Mesodermal cell (in vitro differentiated cells): Measurements from ENCODE around the gene MFAP3L.
"Not testable (repeated sequence)": the region's sequence is repeated elsewhere in the genome, so short reads cannot be mapped to it uniquely, and the experiment has no call there.

ENCODE experiments used
- H3K27ac ChIP-seq: 2 replicates; pipeline ENCODE4 v1.7.0; 2013; ENCODE audit warnings: mild to moderate bottlenecking, low read depth, low read length, moderate library complexity; ENCODE audit not compliant: severe bottlenecking
- H3K36me3 ChIP-seq: 2 replicates; pipeline ENCODE4 v1.7.1; 2013; ENCODE audit warnings: mild to moderate bottlenecking, low read length, moderate library complexity; ENCODE audit not compliant: control insufficient read depth, insufficient read depth
- H3K4me1 ChIP-seq: one replicate; pipeline ENCODE4 v1.7.1; 2013; ENCODE audit warnings: mild to moderate bottlenecking, low read length; ENCODE audit not compliant: insufficient read depth, control insufficient read depth, poor library complexity, severe bottlenecking
- H3K4me3 ChIP-seq: 2 replicates; pipeline ENCODE4 v1.7.0; 2013; ENCODE audit warnings: low read length, control low read depth, mild to moderate bottlenecking; ENCODE audit not compliant: insufficient read depth, poor library complexity, severe bottlenecking; ENCODE audit errors: extremely low read depth
- H3K9me3 ChIP-seq: 2 replicates; pipeline ENCODE4 v1.7.1; 2013; ENCODE audit warnings: mild to moderate bottlenecking, low read length, moderate library complexity; ENCODE audit not compliant: control insufficient read depth
- WGBS, 2 experiments: methylation state at CpG; one replicate each; pipeline ENCODE4 v1.1.5; 2013; ENCODE audit warnings: missing lambda C conversion rate in 2 of 2; ENCODE audit not compliant: insufficient coverage in 2 of 2; 5-methylcytosine and 5-hydroxymethylcytosine counted together

MFAP3L gene

GRCh38 chr4:170046156-170046555 lies 20.0 kb upstream of the MFAP3L start:
- H3K4me1 ChIP-seq, H3K9me3 ChIP-seq, H3K36me3 ChIP-seq, H3K4me3 ChIP-seq, H3K27ac ChIP-seq: not testable (repeated sequence)
- 95 to 100% methylated on average over 3 to 15 of the region's 24 CpGs for WGBS, 2 experiments

GRCh38 chr4:170040031-170040680 lies 14.0 kb upstream of the MFAP3L start:
- Histone ChIP-seq H3K27ac (no peak overlapping the region), H3K4me1 (no peaks in the 10 kb centered on the region), H3K9me3 (no peaks in the 10 kb centered on the region), H3K36me3 (no peaks in the 10 kb centered on the region), H3K4me3 (no peak overlapping the region)
- 87% methylated on average over 7 of the region's 12 CpGs for WGBS, 2 experiments

GRCh38 chr4:170038769-170039168 lies 12.6 kb upstream of the MFAP3L start:
- no peaks in the 10 kb centered on the region for H3K4me1 ChIP-seq
- 83 to 100% methylated on average over 2 to 3 of the region's 4 CpGs for WGBS, 2 experiments
- no peaks in the 10 kb centered on the region for H3K36me3 ChIP-seq
- H3K4me3 ChIP-seq: no peak overlapping the region
- no peaks in the 10 kb centered on the region for H3K9me3 ChIP-seq
- no peak overlapping the region for H3K27ac ChIP-seq

- 82 to 91% methylated on average over 6 to 7 of the region's 7 CpGs for WGBS, 2 experiments
- Histone ChIP-seq H3K4me3 (no peak overlapping the region), H3K4me1 (no peaks in the 10 kb centered on the region), H3K36me3 (no peaks in the 10 kb centered on the region), H3K27ac (no peak overlapping the region), H3K9me3 (no peaks in the 10 kb centered on the region)
Measured at GRCh38 chr4:170038232-170038631, 12.0 kb upstream of the MFAP3L start.

GRCh38 chr4:170037481-170037880 lies 11.3 kb upstream of the MFAP3L start:
- Histone ChIP-seq H3K27ac (no peak overlapping the region), H3K4me1 (no peaks in the 10 kb centered on the region), H3K4me3 (no peak overlapping the region), H3K36me3 (no peaks in the 10 kb centered on the region), H3K9me3 (no peaks in the 10 kb centered on the region)
- 92 to 100% methylated on average over 1 of the region's 1 CpG for WGBS, 2 experiments

- H3K36me3 ChIP-seq: no peaks in the 10 kb centered on the region
- WGBS, 2 experiments: 60% methylated on average over 1 of the region's 3 CpGs; no CpG with 5 or more reads in 1 of the 2 experiments
- no peaks in the 10 kb centered on the region for H3K9me3 ChIP-seq
- no peak overlapping the region for H3K4me3 ChIP-seq
- no peaks in the 10 kb centered on the region for H3K4me1 ChIP-seq
- H3K27ac ChIP-seq: no peak overlapping the region
Measured at GRCh38 chr4:170035845-170036244, 9.7 kb upstream of the MFAP3L start.

- no peaks in the 10 kb centered on the region for H3K9me3 ChIP-seq
- no peak overlapping the region for H3K27ac ChIP-seq
- no peaks in the 10 kb centered on the region for H3K4me1 ChIP-seq
- no peak overlapping the region for H3K4me3 ChIP-seq
- H3K36me3 ChIP-seq: no peaks in the 10 kb centered on the region
- 100% methylated on average over 1 of the region's 1 CpG; no CpG with 5 or more reads in 1 of the 2 experiments for WGBS, 2 experiments
Measured at GRCh38 chr4:170035231-170035630, 9.0 kb upstream of the MFAP3L start.

- WGBS, 2 experiments: 84 to 90% methylated on average over 1 to 2 of the region's 2 CpGs
- Histone ChIP-seq H3K36me3 (no peaks in the 10 kb centered on the region), H3K27ac (no peak overlapping the region), H3K9me3 (no peaks in the 10 kb centered on the region), H3K4me3 (no peak overlapping the region), H3K4me1 (no peaks in the 10 kb centered on the region)
Measured at GRCh38 chr4:170033999-170034398, 7.8 kb upstream of the MFAP3L start.

GRCh38 chr4:170030121-170030520 lies 3.9 kb upstream of the MFAP3L start:
- no peak overlapping the region for H3K27ac ChIP-seq
- no peaks in the 10 kb centered on the region for H3K4me1 ChIP-seq
- H3K4me3 ChIP-seq: no peak overlapping the region
- H3K9me3 ChIP-seq: no peaks in the 10 kb centered on the region
- WGBS, 2 experiments: no CpG with 5 or more reads among the region's 1 CpG
- H3K36me3 ChIP-seq: no peaks in the 10 kb centered on the region

GRCh38 chr4:170027181-170027829 lies 1.1 kb upstream of the MFAP3L start:
- Histone ChIP-seq H3K9me3 (no peaks in the 10 kb centered on the region), H3K4me3 (peak overlapping the region; percentile 59), H3K36me3 (no peaks in the 10 kb centered on the region), H3K4me1 (no peaks in the 10 kb centered on the region), H3K27ac (no peak overlapping the region)
- 1% methylated on average over 24 to 32 of the region's 37 CpGs for WGBS, 2 experiments

GRCh38 chr4:170025523-170026252 lies 507 bp downstream of the MFAP3L start:
- H3K36me3 ChIP-seq: no peaks in the 10 kb centered on the region
- no peak overlapping the region for H3K27ac ChIP-seq
- H3K9me3 ChIP-seq: no peaks in the 10 kb centered on the region
- H3K4me3 ChIP-seq: peak overlapping the region; percentile 59
- 2% methylated on average over 53 to 55 of the region's 74 CpGs for WGBS, 2 experiments
- H3K4me1 ChIP-seq: no peaks in the 10 kb centered on the region
